HFF-Myc (cell line): ENCODE data around the gene WFDC1.

Experiments used
- DNase-seq: peaks from one replicate; pipeline ENCODE4 v3.0.0-alpha.2; 2011; ENCODE audit warnings: low read depth; ENCODE audit errors: extremely low read depth
- H3K4me3 ChIP-seq: replicated peaks from 2 replicates; pipeline ENCODE4 v1.5.1; 2011; ENCODE audit warnings: low read depth, mild to moderate bottlenecking, control low read depth, low read length
- CTCF ChIP-seq: IDR thresholded peaks from 2 replicates; pipeline ENCODE4 v1.5.1; 2012; ENCODE audit warnings: mild to moderate bottlenecking, low read depth, low read length, control low read depth; ENCODE audit errors: missing control alignments

Gene WFDC1

GRCh38 chr16:84253173-84253572 lies 41.5 kb upstream of the WFDC1 start:
- TF ChIP-seq CTCF, result no peak
- no peak for DNase-seq
- no peak overlapping the region for H3K4me3 ChIP-seq

GRCh38 chr16:84254062-84254461 lies 40.6 kb upstream of the WFDC1 start:
- no peak for TF ChIP-seq CTCF
- H3K4me3 ChIP-seq, result no peak overlapping the region
- no peak for DNase-seq

GRCh38 chr16:84255050-84255810 lies 39.4 kb upstream of the WFDC1 start:
- no peak overlapping the region for H3K4me3 ChIP-seq
- no peak for DNase-seq
- no peak for TF ChIP-seq CTCF

GRCh38 chr16:84258266-84258665 lies 36.4 kb upstream of the WFDC1 start:
- no peak overlapping the region for H3K4me3 ChIP-seq
- DNase-seq, result no peak
- TF ChIP-seq CTCF, result no peak

GRCh38 chr16:84259691-84260090 lies 35.0 kb upstream of the WFDC1 start:
- TF ChIP-seq CTCF, result no peak
- no peak overlapping the region for H3K4me3 ChIP-seq
- DNase-seq, result no peak

GRCh38 chr16:84260766-84261554 lies 33.7 kb upstream of the WFDC1 start:
- no peak overlapping the region for H3K4me3 ChIP-seq
- no peak for DNase-seq
- no peak for TF ChIP-seq CTCF

GRCh38 chr16:84262031-84262430 lies 32.6 kb upstream of the WFDC1 start:
- DNase-seq, result no peak
- no peak for TF ChIP-seq CTCF
- H3K4me3 ChIP-seq, result no peak overlapping the region
